ENCODE results near the gene SLC16A4.

SLC16A4 gene

DNA sequence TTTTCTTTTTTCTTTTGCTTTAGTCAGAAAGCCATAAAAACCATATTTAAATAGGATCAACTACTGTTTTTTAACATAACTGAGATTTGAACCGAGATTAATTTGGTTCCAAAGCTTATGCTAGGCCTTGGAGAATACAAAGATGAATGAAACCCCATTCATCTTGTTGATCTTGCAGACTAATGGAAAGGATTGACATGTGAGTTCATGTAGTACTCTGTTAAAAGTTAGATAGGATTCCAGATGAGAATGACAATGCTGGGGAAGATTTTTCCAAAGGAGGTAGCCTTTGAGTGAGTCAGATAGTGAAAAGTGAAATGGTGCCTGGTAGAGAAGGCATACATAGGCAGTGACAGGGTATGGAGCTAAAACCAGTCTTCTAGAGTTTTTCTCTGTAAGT, 29.0 kb downstream of the SLC16A4 start:
- in situ Hi-C loops (cut with MboI; ENCODE audit: low sequenced_read_pairs), result no loop called here

DNA sequence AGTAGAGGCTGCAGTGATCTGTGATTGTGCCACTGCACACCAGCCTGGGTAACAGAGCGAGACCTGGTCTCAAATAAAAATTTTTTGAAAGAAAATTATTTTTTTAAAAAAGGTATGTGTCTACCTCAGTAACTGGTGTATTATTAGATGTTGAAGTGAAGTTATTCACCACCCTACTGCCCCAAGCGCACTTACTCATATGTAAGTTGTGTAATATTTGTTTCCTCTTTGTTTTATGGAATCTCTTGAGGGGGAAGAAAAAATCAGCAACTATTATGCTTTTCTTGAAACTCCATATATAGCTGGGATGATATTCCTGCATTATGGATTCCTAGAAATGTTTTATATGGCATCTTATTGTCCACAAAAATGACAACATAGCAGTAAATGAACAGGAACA, 30.4 kb downstream of the SLC16A4 start:
- in situ Hi-C loops (cut with MboI; ENCODE audit: low sequenced_read_pairs), result no loop called here

DNA sequence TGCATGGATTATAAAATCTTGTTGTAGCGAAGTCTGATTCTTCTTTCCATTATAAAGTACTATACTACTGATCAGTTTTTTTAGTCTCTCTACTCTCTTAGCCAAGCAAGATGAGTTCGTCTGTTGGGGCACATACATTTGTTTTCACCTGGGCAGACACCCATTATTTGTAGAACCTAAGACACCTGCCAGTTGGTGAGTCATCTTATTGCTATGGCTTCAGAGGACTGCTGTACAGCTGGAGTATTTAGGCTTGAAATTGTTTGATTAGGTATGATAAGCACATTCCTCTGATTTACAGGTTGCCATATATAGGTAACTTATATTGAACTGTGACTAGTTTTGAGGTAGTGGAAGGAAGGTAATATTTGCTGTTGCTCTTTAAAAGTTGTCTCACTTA, 34.4 kb downstream of the SLC16A4 start:
- in situ Hi-C loops (cut with MboI; ENCODE audit: low sequenced_read_pairs), result no loop called here

- in situ Hi-C loops (cut with MboI; ENCODE audit: low sequenced_read_pairs), result no loop called here
Observed at GRCh38 chr1:110355321-110355720, 35.5 kb downstream of the SLC16A4 start.

GRCh38 chr1:110350360-110350759, 40.5 kb downstream of the SLC16A4 start:
- in situ Hi-C loops (cut with MboI; ENCODE audit: low sequenced_read_pairs), result no loop called here

- in situ Hi-C loops (cut with MboI; ENCODE audit: low sequenced_read_pairs), result no loop called here
Observed at GRCh38 chr1:110348771-110349170, 42.1 kb downstream of the SLC16A4 start.

DNA sequence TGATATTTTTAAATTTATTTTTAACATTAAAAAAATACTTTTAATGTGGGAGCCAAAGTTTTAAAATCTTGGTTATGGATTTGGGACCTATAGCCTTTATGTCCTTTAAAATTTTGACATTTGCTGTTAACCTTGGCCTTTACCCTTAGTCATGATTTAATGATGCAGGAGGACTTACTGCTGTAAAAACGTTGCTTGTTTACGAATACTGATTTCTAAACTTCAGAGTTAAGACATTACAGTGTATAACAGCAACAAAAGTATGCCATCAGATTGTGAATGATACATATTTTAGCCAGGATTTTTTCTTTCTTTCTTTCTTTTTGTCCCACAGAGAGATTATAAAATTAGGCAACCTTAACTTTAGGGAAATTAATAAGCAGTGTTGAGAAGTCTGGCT, 42.8 kb downstream of the SLC16A4 start:
- in situ Hi-C loops (cut with MboI; ENCODE audit: low sequenced_read_pairs), result no loop called here

DNA sequence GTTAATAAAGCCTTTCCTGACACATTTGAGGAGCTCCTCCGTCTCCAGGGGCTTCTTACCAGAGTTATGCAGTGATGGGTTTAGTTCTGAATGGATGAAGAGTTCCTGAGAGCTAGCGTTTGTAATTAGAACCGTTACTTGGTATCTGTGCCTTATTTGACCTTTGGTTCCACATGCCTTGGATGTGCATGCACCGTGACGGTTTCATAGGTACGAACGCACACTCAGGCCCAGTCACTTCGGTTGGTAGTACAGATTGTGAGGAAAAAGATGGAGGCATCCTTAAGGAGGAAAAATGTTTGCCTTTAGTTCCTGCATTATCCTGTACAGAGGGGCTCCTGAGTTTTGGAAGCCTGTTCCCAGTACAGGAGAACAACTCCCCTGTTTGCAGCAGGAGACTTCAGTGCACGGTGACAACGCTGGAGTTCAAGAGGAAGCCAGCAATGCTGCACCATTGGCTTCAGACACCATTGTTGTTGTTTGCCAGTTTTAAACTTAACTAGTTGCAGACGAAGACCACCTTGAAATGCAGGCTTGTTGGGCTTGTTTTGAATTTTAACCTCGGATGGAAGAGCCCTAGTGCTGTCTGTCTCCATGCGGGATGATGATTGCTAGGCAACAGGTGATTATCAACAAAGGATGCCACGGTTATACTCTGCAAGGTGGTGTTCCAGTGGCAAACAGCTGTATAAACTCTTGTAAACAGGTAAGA, 43.5 kb downstream of the SLC16A4 start:
- in situ Hi-C loops (cut with MboI; ENCODE audit: low sequenced_read_pairs), result no loop called here

DNA sequence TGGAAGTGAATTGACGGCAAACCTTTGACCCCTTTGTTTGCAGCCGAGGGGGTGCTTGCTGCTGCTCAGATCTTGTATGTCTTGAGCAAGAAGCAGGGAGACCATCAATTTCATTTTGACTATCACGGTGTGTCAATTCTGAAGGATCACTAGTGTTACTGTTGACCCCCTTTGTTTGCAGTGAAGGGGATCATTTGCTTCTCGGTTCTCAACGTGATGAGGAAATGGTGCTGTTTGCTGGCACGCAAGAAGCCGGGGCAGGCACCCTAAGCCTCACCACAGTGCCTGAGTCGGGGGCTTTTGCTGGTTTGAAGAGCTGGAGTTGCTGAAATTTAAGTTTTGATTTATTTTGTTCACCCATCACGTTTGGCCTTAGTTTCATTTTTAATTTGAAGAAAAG, 44.1 kb downstream of the SLC16A4 start:
- in situ Hi-C loops (cut with MboI; ENCODE audit: low sequenced_read_pairs), result no loop called here

GRCh38 chr1:110345480-110345879, 45.3 kb downstream of the SLC16A4 start:
- in situ Hi-C loops (cut with MboI; ENCODE audit: low sequenced_read_pairs), result no loop called here

GRCh38 chr1:110344152-110344551, 46.7 kb downstream of the SLC16A4 start:
- in situ Hi-C loops (cut with MboI; ENCODE audit: low sequenced_read_pairs), result no loop called here

GRCh38 chr1:110343249-110343648, 47.6 kb downstream of the SLC16A4 start:
- in situ Hi-C loops (cut with MboI; ENCODE audit: low sequenced_read_pairs), result no loop called here

- in situ Hi-C loops (cut with MboI; ENCODE audit: low sequenced_read_pairs), result no loop called here
Observed at GRCh38 chr1:110341872-110342331, 48.9 kb downstream of the SLC16A4 start.

GRCh38 chr1:110341146-110341871, 49.5 kb downstream of the SLC16A4 start:
- in situ Hi-C loops (cut with MboI; ENCODE audit: low sequenced_read_pairs), result no loop called here

DNA sequence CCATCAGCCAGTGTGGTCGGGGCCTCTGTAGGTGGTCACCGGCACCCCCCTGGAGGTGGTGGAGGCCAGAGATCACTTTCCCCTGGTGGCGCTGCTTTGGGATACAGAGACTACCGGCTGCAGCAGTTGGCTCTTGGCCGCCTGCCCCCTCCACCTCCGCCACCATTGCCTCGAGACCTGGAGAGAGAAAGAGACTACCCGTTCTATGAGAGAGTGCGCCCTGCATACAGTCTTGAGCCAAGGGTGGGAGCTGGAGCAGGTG, 50.7 kb downstream of the SLC16A4 start:
- in situ Hi-C loops (cut with MboI; ENCODE audit: low sequenced_read_pairs), result no loop called here

GRCh38 chr1:110339407-110340206, 51.2 kb downstream of the SLC16A4 start:
- in situ Hi-C loops (cut with MboI; ENCODE audit: low sequenced_read_pairs), result no loop called here

- in situ Hi-C loops (cut with MboI; ENCODE audit: low sequenced_read_pairs), result no loop called here
Observed at GRCh38 chr1:110338886-110339406, 51.9 kb downstream of the SLC16A4 start, which contains the start of gene RBM15. TSS of gene RBM15 (plus strand) at chr1:110339377. CDS start at chr1:110339406, 29 bp downstream.

GRCh38 chr1:110338309-110338885, 52.4 kb downstream of the SLC16A4 start:
- in situ Hi-C loops (cut with MboI; ENCODE audit: low sequenced_read_pairs), result no loop called here

GRCh38 chr1:110337704-110338308, 53.0 kb downstream of the SLC16A4 start:
- in situ Hi-C loops (cut with MboI; ENCODE audit: low sequenced_read_pairs), result no loop called here

- in situ Hi-C loops (cut with MboI; ENCODE audit: low sequenced_read_pairs), result no loop called here
Observed at GRCh38 chr1:110336300-110337039, 54.4 kb downstream of the SLC16A4 start.

Data from hTERT RPE-1 (cell line).